NB4 (cell line): ENCODE results near the gene PRODH.

Experiments used
- POLR2A ChIP-seq: IDR thresholded peaks from 2 replicates; pipeline ENCODE4 v1.6.1; 2011; ENCODE audit warnings: mild to moderate bottlenecking; ENCODE audit not compliant: insufficient read length; ENCODE audit errors: extremely low read depth
- TF ChIP-seq, protein P1 (sequence below): IDR thresholded peaks from one replicate; pipeline ENCODE4 v1.5.1; 2012; ENCODE audit warnings: low read depth, low read length

DNA sequence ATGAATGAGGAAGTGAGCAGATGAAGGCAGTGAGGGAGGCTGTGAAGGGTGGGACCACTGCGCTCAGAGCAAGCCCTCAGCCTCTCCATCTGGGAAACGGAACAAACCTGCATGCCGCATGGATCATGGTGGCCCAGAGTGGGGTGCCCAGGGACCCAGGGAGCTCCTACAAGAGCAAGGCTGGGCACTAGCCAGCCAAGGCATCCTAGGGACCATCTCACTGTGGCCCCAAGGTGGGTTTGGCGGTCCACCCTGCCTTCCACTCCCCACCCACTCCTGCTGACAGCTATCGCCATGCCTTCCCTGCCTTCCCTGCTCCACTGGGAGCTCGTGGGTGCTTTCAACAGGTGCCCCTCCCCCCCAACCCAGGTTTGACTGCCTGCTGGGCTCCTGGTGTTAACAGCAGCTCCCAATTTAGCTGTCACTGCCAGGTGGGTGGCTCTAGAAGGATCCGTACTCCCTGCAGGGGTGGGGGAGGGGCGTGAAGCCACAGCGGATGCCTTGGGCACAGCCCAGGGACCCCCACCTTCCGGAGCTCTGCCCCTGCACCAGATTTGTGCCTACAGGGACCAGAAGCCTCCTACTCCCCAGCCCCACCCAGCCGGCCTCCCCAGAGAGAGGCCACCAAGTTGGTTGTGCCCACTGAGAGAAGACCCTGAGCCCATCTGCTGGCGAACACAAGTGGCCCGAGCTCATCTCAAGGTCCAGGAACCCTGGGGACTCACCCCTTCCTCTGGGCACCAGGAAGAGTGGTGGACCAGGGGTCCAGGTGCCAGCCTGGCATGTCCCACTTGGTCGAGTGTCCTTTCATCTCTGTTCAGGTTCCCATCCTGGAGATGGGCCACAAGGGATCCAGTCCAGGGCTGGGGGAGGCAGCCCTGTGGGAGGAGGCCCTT, 29.7 kb upstream of the PRODH start:
- TF ChIP-seq, protein P1, sequence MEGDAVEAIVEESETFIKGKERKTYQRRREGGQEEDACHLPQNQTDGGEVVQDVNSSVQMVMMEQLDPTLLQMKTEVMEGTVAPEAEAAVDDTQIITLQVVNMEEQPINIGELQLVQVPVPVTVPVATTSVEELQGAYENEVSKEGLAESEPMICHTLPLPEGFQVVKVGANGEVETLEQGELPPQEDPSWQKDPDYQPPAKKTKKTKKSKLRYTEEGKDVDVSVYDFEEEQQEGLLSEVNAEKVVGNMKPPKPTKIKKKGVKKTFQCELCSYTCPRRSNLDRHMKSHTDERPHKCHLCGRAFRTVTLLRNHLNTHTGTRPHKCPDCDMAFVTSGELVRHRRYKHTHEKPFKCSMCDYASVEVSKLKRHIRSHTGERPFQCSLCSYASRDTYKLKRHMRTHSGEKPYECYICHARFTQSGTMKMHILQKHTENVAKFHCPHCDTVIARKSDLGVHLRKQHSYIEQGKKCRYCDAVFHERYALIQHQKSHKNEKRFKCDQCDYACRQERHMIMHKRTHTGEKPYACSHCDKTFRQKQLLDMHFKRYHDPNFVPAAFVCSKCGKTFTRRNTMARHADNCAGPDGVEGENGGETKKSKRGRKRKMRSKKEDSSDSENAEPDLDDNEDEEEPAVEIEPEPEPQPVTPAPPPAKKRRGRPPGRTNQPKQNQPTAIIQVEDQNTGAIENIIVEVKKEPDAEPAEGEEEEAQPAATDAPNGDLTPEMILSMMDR, result no peak
- TF ChIP-seq POLR2A, result no peak
